ENCODE measurements around the gene ATG7.

DNA sequence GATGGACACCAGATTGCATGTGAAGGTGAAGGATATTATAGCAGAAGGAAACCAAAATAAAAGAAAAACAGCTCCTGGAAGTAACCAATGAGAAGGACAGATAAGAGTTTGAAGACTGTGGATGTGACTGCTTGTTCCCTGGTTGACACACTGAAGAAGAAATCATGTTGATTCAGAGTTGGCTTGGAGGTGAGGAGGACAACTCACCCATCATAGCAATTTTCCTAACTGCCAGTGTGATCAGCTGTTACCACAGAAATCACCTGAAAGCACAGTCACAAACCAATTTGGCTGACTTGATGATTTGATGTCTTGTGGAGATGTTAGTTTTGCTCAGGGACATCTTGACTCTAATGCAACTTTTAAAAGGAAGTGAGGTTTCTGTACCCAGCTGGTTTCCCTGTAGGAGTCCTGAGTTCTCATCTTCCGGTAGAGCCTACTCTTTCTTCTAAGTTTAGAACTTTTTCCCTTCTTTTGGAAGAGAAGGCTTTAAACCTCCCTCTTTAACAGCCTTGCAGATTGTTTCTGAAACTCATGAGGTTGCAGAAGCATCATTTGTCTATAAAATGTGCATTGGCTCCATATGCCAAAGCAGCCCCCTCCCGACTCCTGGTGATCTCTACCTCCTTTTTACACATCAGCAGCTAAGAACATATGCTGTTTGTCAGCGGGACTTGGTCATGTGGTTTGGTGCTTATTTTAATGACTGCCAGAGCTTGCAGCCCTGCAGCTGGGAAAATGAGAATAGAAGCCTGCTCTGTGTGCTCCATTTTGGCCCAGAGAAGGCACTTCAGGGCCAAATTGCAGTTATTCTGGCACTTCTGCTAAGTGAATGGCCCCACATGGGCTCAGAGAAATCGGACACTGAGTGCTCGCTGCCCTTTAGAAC is 10.3 kb downstream of the ATG7 start:
- TF ChIP-seq, protein P1, sequence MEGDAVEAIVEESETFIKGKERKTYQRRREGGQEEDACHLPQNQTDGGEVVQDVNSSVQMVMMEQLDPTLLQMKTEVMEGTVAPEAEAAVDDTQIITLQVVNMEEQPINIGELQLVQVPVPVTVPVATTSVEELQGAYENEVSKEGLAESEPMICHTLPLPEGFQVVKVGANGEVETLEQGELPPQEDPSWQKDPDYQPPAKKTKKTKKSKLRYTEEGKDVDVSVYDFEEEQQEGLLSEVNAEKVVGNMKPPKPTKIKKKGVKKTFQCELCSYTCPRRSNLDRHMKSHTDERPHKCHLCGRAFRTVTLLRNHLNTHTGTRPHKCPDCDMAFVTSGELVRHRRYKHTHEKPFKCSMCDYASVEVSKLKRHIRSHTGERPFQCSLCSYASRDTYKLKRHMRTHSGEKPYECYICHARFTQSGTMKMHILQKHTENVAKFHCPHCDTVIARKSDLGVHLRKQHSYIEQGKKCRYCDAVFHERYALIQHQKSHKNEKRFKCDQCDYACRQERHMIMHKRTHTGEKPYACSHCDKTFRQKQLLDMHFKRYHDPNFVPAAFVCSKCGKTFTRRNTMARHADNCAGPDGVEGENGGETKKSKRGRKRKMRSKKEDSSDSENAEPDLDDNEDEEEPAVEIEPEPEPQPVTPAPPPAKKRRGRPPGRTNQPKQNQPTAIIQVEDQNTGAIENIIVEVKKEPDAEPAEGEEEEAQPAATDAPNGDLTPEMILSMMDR (IDR thresholded peaks at IDR 0.05; ENCODE audit: poor library complexity): no peak
- TF ChIP-seq EZH2 (IDR thresholded peaks at IDR 0.05; ENCODE audit: borderline replicate concordance): no peak

All from hepatocyte (in vitro differentiated cells).